A549 treated with Hydrocortisone at 1 μM for 4 hours (cell line): ENCODE measurements around the gene ERCC5. TPM values are rescaled to one million over a fixed set of nuclear protein-coding genes. Genes with fewer than 3 reads are reported as not detected.

ENCODE experiments used
- total RNA-seq: library from RNA; stranded (reverse); fragments of 200-300 nt; extraction: Qiagen RNA extraction; gene quantifications from 5 replicates; pipeline ENCODE4 v1.2.3, GENCODE V29; 2022

ERCC5 gene
- total RNA-seq: 15.5 to 20.3 TPM (median 16.6 TPM) in 5 replicates

DNA sequence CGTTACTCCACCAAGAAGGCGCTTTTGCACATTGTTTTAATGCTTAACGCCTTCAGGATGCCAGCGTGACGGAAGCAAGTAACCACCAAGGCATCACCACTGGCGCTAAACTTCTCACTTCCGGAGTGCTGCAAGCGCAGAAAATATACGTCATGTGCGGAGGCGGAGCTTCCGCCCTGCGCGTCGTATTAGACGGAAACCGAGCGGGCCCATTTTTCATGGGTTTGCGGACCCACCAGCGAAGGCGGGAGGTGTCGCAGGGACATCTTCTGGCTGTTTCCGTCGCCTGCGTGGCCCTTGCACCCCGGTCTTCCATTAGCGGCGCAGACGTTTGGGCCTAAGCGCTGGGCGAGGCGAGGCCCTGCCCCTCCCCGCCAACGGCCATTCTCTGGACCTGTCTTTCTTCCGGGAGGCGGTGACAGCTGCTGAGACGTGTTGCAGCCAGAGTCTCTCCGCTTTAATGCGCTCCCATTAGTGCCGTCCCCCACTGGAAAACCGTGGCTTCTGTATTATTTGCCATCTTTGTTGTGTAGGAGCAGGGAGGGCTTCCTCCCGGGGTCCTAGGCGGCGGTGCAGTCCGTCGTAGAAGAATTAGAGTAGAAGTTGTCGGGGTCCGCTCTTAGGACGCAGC, at the start of gene ERCC5:
ERCC5 (plus strand) TSS at position 403 of the 631 bp plus-strand sequence. CDS start 235 bp downstream, outside the sequence.

DNA sequence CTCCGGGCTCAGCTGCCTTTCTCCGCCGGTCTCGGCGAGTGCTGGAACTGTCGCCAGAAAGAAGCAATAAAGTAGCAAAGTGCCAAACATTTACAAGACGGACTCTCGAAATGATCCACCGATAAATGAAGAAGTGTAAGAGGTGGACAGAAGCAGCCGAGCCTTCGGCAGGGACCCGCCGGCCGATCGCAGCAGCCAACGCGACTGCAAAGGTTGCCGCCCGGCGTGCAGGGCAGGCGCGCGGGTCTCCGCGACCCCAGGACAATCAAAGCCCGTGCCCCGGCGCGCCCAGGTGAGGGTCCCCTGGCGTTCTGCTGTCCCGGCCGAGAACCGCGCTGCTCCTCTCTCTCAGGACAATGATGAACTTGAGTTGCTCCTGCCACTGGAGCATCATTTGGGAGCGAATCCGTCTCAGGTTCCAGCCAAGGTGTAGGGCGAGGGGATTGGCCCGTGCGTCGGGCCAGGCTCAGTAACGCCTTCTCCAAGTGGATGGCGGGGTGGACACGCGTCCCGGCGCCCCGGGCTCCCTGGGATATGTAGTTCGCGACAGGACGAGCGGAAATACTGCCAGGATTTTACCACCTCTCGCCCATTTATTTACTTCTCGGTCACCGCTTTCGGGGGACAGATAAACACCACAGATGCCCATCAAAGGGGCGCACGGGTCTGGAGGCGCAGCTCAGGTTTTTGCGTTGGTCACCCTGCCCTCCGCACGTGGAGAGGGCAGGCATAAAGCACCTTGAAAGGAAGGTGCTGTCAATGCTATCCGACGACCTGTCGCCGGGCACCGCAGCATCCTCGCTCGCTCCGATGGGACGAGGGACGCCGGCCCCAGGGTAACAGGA, 47.0 kb upstream of the ERCC5 start, which contains the start of the genes BIVM and POGLUT2:
BIVM (plus strand) TSS at position 539 of the 845 bp plus-strand sequence. CDS start 8,149 bp downstream, outside the sequence.
POGLUT2 (minus strand) TSS at position 396 of the 845 bp plus-strand sequence; CDS start at position 90, 306 bp downstream.

Other genes with a start within 250 kb of the ERCC5 start
- 13.5 to 18.3 TPM (median 15.0 TPM) in 5 replicates for gene TPP2, start 249.0 kb upstream of the ERCC5 start, total RNA-seq
- not detected in 5 replicates for gene METTL21C, start 151.0 kb upstream of the ERCC5 start, total RNA-seq
- 12.1 to 14.9 TPM (median 12.9 TPM) in 5 replicates for gene TEX30, start 72.2 kb upstream of the ERCC5 start, total RNA-seq
- gene POGLUT2, start 47.1 kb upstream of the ERCC5 start, total RNA-seq: 5.6 to 6.8 TPM (median 6.5 TPM) in 5 replicates
- 3.3 to 4.5 TPM (median 4.2 TPM) in 5 replicates for gene BIVM, start 46.9 kb upstream of the ERCC5 start, total RNA-seq
- not detected in 5 replicates for gene SLC10A2, start 220.4 kb downstream of the ERCC5 start, total RNA-seq